Activated T-cell treated with anti-CD3 and anti-CD28 coated beads, Interleukin-2, amount 50 U/mL, for 4 hours (primary cell): Measurements from ENCODE around the gene ZFYVE28. TPM values are rescaled to one million over a fixed set of nuclear protein-coding genes. Genes with fewer than 3 reads are reported as not detected.

Source experiments
- ATAC-seq, 2 donors: fragments of 200-7000 bp; cut with Tn5 transposase; one replicate each; pipeline ENCODE4 v1.10.0; 2021
- DNase-seq: peaks from one replicate; pipeline ENCODE4 v3.0.0-alpha.2; 2020
- H3K27me3 Mint-ChIP-seq: one replicate; pipeline ENCODE4 v1.8.0; 2021; ENCODE audit warnings: low read depth, mixed read lengths
- H3K36me3 Mint-ChIP-seq: one replicate; pipeline ENCODE4 v1.8.0; 2022; ENCODE audit warnings: mixed read lengths; ENCODE audit not compliant: insufficient read depth
- H3K4me1 Mint-ChIP-seq: one replicate; pipeline ENCODE4 v1.8.0; 2021; ENCODE audit warnings: low read depth, mixed read lengths
- H3K4me3 Mint-ChIP-seq: one replicate; pipeline ENCODE4 v1.8.0; 2021; ENCODE audit warnings: mild to moderate bottlenecking, moderate library complexity, mixed read lengths
- H3K9me3 Mint-ChIP-seq: one replicate; pipeline ENCODE4 v1.8.0; 2021; ENCODE audit warnings: mixed read lengths
- total RNA-seq, 3 donors: library from RNA; stranded (reverse); gene quantifications; one replicate each; pipeline ENCODE4 v1.2.1, GENCODE V29; 2021

The ZFYVE28 gene
- total RNA-seq, 3 donors from 2014 or later: 7.0 to 10.1 (median 7.1) TPM

- Mint-ChIP-seq H3K4me3 (no peak overlapping the region), H3K4me1 (peaks cover 9% of the 10 kb centered on the region), H3K27me3 (no peaks in the 10 kb centered on the region), H3K36me3 (peaks cover 17% of the 10 kb centered on the region), H3K9me3 (peaks cover 10% of the 10 kb centered on the region)
- ATAC-seq (no peak), DNase-seq (no peak)
Measured at GRCh38 chr4:2347190-2347589, 71.3 kb downstream of the ZFYVE28 start.

DNA sequence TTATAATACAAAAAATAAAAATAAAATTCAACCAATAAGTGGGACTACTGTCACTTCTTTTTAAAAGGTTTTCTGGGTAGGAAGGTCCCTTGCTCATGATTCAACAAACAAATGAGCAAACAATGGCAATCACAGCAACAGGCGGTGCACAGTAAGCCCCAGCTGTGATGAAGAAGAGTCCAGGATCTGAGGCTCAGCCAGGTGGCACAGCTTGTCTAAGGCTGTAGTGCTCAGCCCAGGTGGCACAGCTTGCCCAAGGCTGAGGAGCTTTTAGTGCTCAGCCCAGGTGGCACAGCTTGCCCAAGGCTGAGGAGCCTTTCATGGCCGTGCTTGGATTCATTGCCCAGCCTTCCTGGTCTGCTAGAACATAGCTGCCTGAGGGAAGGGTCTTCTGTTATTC is 75.0 kb downstream of the ZFYVE28 start:
- Mint-ChIP-seq H3K4me3 (no peak overlapping the region), H3K36me3 (peaks cover 23% of the 10 kb centered on the region), H3K27me3 (no peaks in the 10 kb centered on the region), H3K9me3 (peaks cover 10% of the 10 kb centered on the region), H3K4me1 (peaks cover 9% of the 10 kb centered on the region)
- ATAC-seq (no peak), DNase-seq (no peak)

DNA sequence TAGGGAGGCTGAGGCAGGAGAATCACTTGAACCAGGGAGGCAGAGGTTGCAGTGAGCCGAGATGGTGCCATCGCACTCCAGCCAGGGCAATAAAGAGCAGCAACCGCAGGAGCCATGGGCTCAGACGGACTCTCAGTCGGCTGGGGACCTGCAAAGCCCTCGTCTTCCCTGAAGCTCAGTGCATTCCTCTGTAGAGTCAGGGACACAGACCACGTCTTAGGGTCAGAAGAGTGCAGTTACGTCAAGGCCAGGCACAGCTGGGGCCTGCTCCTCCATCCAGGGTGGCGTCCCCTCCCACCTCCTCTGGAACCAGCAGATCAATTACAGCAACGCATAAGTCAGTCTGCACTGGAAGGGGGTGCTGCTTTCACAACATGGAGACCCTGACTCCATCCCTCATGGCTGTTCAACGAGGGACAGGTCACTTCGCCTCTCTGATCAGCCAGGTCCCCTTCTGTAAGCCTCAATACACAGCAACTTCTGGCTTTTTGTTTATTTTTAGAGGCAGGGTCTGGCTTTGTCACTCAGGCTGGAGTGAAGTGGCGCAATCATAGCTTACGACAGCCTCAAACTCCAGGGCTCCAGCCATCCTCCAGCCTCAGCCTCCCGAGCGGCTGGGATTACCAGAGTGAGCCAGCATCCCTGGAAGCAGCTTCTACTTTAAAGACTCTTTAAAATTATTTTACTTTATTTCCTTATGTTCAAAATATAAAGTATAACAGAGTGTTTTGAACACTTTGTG is 76.4 kb downstream of the ZFYVE28 start:
- H3K9me3 Mint-ChIP-seq: peaks cover 6% of the 10 kb centered on the region
- ATAC-seq (no peak), DNase-seq (no peak)
- H3K27me3 Mint-ChIP-seq: no peaks in the 10 kb centered on the region
- H3K4me3 Mint-ChIP-seq: no peak overlapping the region
- H3K4me1 Mint-ChIP-seq: peaks cover under 1% of the 10 kb centered on the region
- peaks cover 20% of the 10 kb centered on the region for H3K36me3 Mint-ChIP-seq

- DNase-seq (no peak), ATAC-seq (no peak)
- Mint-ChIP-seq H3K9me3 (peaks cover 4% of the 10 kb centered on the region), H3K4me1 (no peaks in the 10 kb centered on the region), H3K4me3 (no peak overlapping the region), H3K27me3 (no peaks in the 10 kb centered on the region), H3K36me3 (peaks cover 20% of the 10 kb centered on the region)
Measured at GRCh38 chr4:2341261-2341841, 77.1 kb downstream of the ZFYVE28 start.

GRCh38 chr4:2340272-2341061 is 78.0 kb downstream of the ZFYVE28 start:
- Mint-ChIP-seq H3K36me3 (peaks cover 25% of the 10 kb centered on the region), H3K4me1 (no peaks in the 10 kb centered on the region), H3K9me3 (peaks cover 1% of the 10 kb centered on the region), H3K4me3 (no peak overlapping the region), H3K27me3 (no peaks in the 10 kb centered on the region)
- DNase-seq: no peak
- ATAC-seq: no peak

GRCh38 chr4:2339458-2340271 is 78.8 kb downstream of the ZFYVE28 start:
- H3K9me3 Mint-ChIP-seq: no peaks in the 10 kb centered on the region
- DNase-seq: no peak
- peaks cover 21% of the 10 kb centered on the region for H3K36me3 Mint-ChIP-seq
- no peaks in the 10 kb centered on the region for H3K27me3 Mint-ChIP-seq
- no peak overlapping the region for H3K4me3 Mint-ChIP-seq
- no peaks in the 10 kb centered on the region for H3K4me1 Mint-ChIP-seq
- ATAC-seq: no peak

DNA sequence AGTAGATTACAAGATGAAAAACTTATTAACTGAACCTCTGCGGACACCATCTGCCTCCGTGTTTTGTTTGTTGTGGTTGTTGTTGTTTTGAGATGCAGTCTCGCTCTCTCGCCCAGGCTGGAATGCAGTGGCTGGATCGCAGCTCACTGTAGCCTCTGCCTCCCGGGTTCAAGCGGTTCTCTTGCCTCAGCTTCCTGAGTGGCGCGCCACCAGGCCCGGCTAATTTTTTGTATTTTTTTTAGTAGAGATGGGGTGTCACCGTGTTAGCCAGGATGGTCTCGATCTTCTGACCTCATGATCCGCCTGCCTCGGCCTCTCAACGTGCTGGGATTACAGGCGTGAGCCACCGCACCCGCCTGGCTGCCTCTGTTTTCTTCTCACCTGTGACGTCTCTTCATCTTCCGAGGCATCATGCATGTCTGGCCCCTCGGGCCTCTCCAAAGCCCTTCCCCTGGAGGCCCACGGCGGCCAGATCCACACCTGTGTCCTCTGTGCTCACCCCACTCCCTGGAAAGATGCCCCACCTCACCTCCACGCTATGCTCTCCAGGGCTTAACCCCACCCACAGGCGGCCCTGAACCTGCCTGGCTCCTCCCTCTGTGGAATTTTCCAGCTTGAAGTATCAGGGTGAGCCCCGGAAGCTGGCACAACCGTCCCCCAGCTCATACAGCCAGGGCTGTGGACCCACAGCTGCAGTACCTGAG is 79.5 kb downstream of the ZFYVE28 start:
- ATAC-seq: no peak
- Mint-ChIP-seq H3K36me3 (peaks cover 17% of the 10 kb centered on the region), H3K9me3 (no peaks in the 10 kb centered on the region), H3K4me1 (no peaks in the 10 kb centered on the region), H3K4me3 (no peak overlapping the region), H3K27me3 (no peaks in the 10 kb centered on the region)
- no peak for DNase-seq

- H3K4me3 Mint-ChIP-seq: no peak overlapping the region
- no peaks in the 10 kb centered on the region for H3K27me3 Mint-ChIP-seq
- no peaks in the 10 kb centered on the region for H3K4me1 Mint-ChIP-seq
- H3K9me3 Mint-ChIP-seq: no peaks in the 10 kb centered on the region
- ATAC-seq (no peak), DNase-seq (no peak)
- H3K36me3 Mint-ChIP-seq: peaks cover 12% of the 10 kb centered on the region
Measured at GRCh38 chr4:2337896-2338295, 80.5 kb downstream of the ZFYVE28 start.

GRCh38 chr4:2337131-2337723 is 81.2 kb downstream of the ZFYVE28 start:
- Mint-ChIP-seq H3K4me3 (no peak overlapping the region), H3K36me3 (peaks cover 11% of the 10 kb centered on the region), H3K9me3 (no peaks in the 10 kb centered on the region), H3K27me3 (no peaks in the 10 kb centered on the region), H3K4me1 (no peaks in the 10 kb centered on the region)
- ATAC-seq: no peak
- DNase-seq: no peak

- Mint-ChIP-seq H3K27me3 (no peaks in the 10 kb centered on the region), H3K9me3 (no peaks in the 10 kb centered on the region), H3K4me1 (no peaks in the 10 kb centered on the region), H3K36me3 (peaks cover 11% of the 10 kb centered on the region), H3K4me3 (no peak overlapping the region)
- DNase-seq (no peak), ATAC-seq (no peak)
Measured at GRCh38 chr4:2336659-2337058, 81.8 kb downstream of the ZFYVE28 start.

DNA sequence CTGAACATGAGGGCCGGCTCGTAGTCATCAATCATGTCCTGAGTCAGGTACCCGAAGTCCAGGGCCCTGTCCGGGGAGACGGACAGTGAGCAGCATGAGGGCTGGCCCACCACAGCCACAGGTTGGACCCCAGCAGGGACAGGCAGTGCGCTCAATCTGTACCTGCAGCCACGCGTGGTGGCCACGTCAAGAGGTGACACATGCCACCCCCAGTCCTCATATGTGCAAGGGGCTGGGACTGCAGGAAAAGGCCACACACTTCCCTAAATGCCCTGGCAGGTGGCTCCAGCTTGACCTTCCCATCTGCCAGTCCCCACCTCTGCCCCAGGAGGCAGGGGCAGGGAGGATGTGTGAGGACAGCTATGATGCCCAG is 82.7 kb downstream of the ZFYVE28 start:
- ATAC-seq: no peak
- peaks cover 10% of the 10 kb centered on the region for H3K36me3 Mint-ChIP-seq

DNA sequence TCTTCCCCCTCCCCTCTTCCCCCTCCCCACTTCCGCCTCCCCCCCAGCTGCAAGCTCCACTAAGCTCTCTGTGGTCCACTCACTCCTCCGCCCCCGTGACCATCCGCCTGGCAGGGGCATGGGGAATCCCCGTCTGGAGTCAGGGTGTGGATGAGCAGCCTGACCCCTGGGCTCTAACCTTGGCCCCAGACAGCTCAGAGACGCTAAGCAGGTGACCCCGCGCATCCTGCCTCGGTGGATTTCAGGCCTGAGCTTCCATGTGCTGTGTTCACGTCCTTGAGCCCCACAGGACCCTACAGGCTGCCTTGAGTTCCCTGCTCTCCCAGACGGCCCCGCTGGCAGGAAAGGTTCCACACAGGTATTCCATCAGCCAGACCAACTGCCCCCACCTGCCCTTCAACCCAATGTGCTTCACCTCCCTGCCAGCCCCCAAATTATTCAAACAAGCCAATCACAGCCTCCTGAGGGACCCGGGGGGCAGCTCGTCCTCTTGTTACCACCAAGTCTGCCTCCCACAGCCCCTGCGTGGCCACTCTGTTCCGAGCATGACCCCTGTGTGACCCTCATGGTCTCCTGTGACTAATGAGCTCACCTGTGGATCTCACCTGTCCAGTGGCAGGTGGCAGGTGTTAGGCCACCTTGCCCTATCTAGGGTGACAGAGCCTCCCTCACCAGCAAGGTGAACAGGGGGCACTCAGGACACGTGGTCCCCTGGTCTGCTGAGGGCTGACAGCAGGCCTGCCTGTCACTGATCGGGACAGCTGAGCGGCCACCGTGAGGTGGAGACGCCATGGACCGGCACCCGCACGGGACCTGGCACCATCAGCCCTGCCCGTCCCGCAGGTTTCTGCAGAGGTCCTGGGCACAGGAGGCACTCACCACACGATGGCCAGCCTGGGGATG is 83.4 kb downstream of the ZFYVE28 start:
- ATAC-seq (no peak), DNase-seq (no peak)
- Mint-ChIP-seq H3K27me3 (no peaks in the 10 kb centered on the region), H3K9me3 (no peaks in the 10 kb centered on the region), H3K36me3 (peaks cover 10% of the 10 kb centered on the region), H3K4me1 (no peaks in the 10 kb centered on the region), H3K4me3 (no peak overlapping the region)

More for the DNA sequence above, 82.7 kb downstream of the ZFYVE28 start:
- DNase-seq: no peak
- Mint-ChIP-seq H3K9me3 (no peaks in the 10 kb centered on the region), H3K4me1 (no peaks in the 10 kb centered on the region), H3K4me3 (no peak overlapping the region), H3K27me3 (no peaks in the 10 kb centered on the region)
